ENCODE results near the gene ATP5PO.
A peak's percentile ranks its signal among the peaks of the same experiment; 100 is the strongest.

Gene ATP5PO

GRCh38 chr21:33916200-33916567, 580 bp upstream of the ATP5PO start:
- H3K27ac ChIP-seq (ENCODE audit: low read length), result no peak overlapping the region
- H3K9me3 ChIP-seq (ENCODE audit: insufficient read depth, low read length), result no peaks in the 10 kb centered on the region
- no peaks in the 10 kb centered on the region for H3K27me3 ChIP-seq (ENCODE audit: low read depth, low read length)
- H2AFZ ChIP-seq (ENCODE audit: low read depth, low read length), result peak overlapping the region; percentile 90
- no peaks in the 10 kb centered on the region for H4K20me1 ChIP-seq (ENCODE audit: insufficient read depth, low read length)
- H3K4me2 ChIP-seq (ENCODE audit: low read length), result peak overlapping the region; percentile 80
- H3K4me1 ChIP-seq (ENCODE audit: low read length), result peaks cover 21% of the 10 kb centered on the region
- H3K9ac ChIP-seq (ENCODE audit: low read length), result peak overlapping the region; percentile 84
- no peak for TF ChIP-seq EZH2phosphoT487 (IDR thresholded peaks at IDR 0.05; ENCODE audit: low read depth)
- TF ChIP-seq CTCF (IDR thresholded peaks at IDR 0.05; ENCODE audit: low read depth, low read length), result no peak
- H3K36me3 ChIP-seq (replicated peaks; ENCODE audit: low read depth, low read length), result peaks cover 11% of the 10 kb centered on the region
- H3K79me2 ChIP-seq (ENCODE audit: low read length), result peaks cover 29% of the 10 kb centered on the region
- H3K4me3 ChIP-seq (ENCODE audit: low read length), result peak overlapping the region; percentile 91

GRCh38 chr21:33914188-33914587, 1.4 kb downstream of the ATP5PO start:
- Histone ChIP-seq H3K4me3 (ENCODE audit: low read length) (peak overlapping the region; percentile 91), H3K9ac (ENCODE audit: low read length) (peak overlapping the region; percentile 84), H3K4me2 (ENCODE audit: low read length) (peak overlapping the region; percentile 90)

GRCh38 chr21:33909756-33910155, 5.8 kb downstream of the ATP5PO start:
- Histone ChIP-seq H3K4me3 (ENCODE audit: low read length) (no peak overlapping the region), H2AFZ (ENCODE audit: low read depth, low read length) (no peak overlapping the region), H3K36me3 (replicated peaks; ENCODE audit: low read depth, low read length) (peaks cover 47% of the 10 kb centered on the region), H3K4me1 (ENCODE audit: low read length) (peaks cover 8% of the 10 kb centered on the region), H3K4me2 (ENCODE audit: low read length) (no peak overlapping the region), H3K9ac (ENCODE audit: low read length) (no peak overlapping the region), H3K79me2 (ENCODE audit: low read length) (peaks cover 20% of the 10 kb centered on the region), H4K20me1 (ENCODE audit: insufficient read depth, low read length) (no peaks in the 10 kb centered on the region), H3K27me3 (ENCODE audit: low read depth, low read length) (no peaks in the 10 kb centered on the region), H3K9me3 (ENCODE audit: insufficient read depth, low read length) (no peaks in the 10 kb centered on the region), H3K27ac (ENCODE audit: low read length) (no peak overlapping the region)
- no peak for TF ChIP-seq EZH2phosphoT487 (IDR thresholded peaks at IDR 0.05; ENCODE audit: low read depth)
- TF ChIP-seq CTCF (IDR thresholded peaks at IDR 0.05; ENCODE audit: low read depth, low read length), result no peak

More at GRCh38 chr21:33914188-33914587, 1.4 kb downstream of the ATP5PO start:
- no peak overlapping the region for H2AFZ ChIP-seq (ENCODE audit: low read depth, low read length)
- peaks cover 29% of the 10 kb centered on the region for H3K79me2 ChIP-seq (ENCODE audit: low read length)
- TF ChIP-seq CTCF (IDR thresholded peaks at IDR 0.05; ENCODE audit: low read depth, low read length) (no peak), EZH2phosphoT487 (IDR thresholded peaks at IDR 0.05; ENCODE audit: low read depth) (no peak)
- H3K4me1 ChIP-seq (ENCODE audit: low read length), result peaks cover 13% of the 10 kb centered on the region
- no peak overlapping the region for H3K27ac ChIP-seq (ENCODE audit: low read length)
- no peaks in the 10 kb centered on the region for H4K20me1 ChIP-seq (ENCODE audit: insufficient read depth, low read length)
- H3K27me3 ChIP-seq (ENCODE audit: low read depth, low read length), result no peaks in the 10 kb centered on the region
- H3K36me3 ChIP-seq (replicated peaks; ENCODE audit: low read depth, low read length), result peaks cover 24% of the 10 kb centered on the region
- H3K9me3 ChIP-seq (ENCODE audit: insufficient read depth, low read length), result no peaks in the 10 kb centered on the region

GRCh38 chr21:33908760-33909159, 6.8 kb downstream of the ATP5PO start:
- TF ChIP-seq CTCF (IDR thresholded peaks at IDR 0.05; ENCODE audit: low read depth, low read length), result no peak
- no peak for TF ChIP-seq EZH2phosphoT487 (IDR thresholded peaks at IDR 0.05; ENCODE audit: low read depth)
- H3K36me3 ChIP-seq (replicated peaks; ENCODE audit: low read depth, low read length), result peaks cover 47% of the 10 kb centered on the region

More at GRCh38 chr21:33908760-33909159, 6.8 kb downstream of the ATP5PO start:
- H3K4me3 ChIP-seq (ENCODE audit: low read length), result no peak overlapping the region
- H3K4me1 ChIP-seq (ENCODE audit: low read length), result no peaks in the 10 kb centered on the region
- H4K20me1 ChIP-seq (ENCODE audit: insufficient read depth, low read length), result no peaks in the 10 kb centered on the region
- no peak overlapping the region for H2AFZ ChIP-seq (ENCODE audit: low read depth, low read length)
- no peaks in the 10 kb centered on the region for H3K27me3 ChIP-seq (ENCODE audit: low read depth, low read length)
- no peak overlapping the region for H3K27ac ChIP-seq (ENCODE audit: low read length)
- peaks cover 10% of the 10 kb centered on the region for H3K79me2 ChIP-seq (ENCODE audit: low read length)
- H3K4me2 ChIP-seq (ENCODE audit: low read length), result no peak overlapping the region
- H3K9me3 ChIP-seq (ENCODE audit: insufficient read depth, low read length), result no peaks in the 10 kb centered on the region
- no peak overlapping the region for H3K9ac ChIP-seq (ENCODE audit: low read length)
